Smooth muscle cell (in vitro differentiated cells): ENCODE measurements around the gene TTLL12. TPM values are rescaled to one million over a fixed set of nuclear protein-coding genes. Genes with fewer than 3 reads are reported as not detected.

ENCODE experiments used
- DNase-seq: peaks from one replicate; lab custom pipeline; 2025; ENCODE audit not compliant: unreplicated experiment; lab: John Stamatoyannopoulos, UW
- H2AFZ ChIP-seq: fragments of 200-600 bp; sonication (generic); 2 replicates; pipeline ENCODE4 v1.6.0; 2016; ENCODE audit warnings: antibody characterized with exemption, low read depth, mild to moderate bottlenecking
- H3F3A ChIP-seq: fragments of 200-600 bp; sonication (generic); 2 replicates; pipeline ENCODE4 v1.6.0; 2017; ENCODE audit warnings: antibody characterized with exemption, low read depth
- H3K27ac ChIP-seq: fragments of 200-600 bp; sonication (generic); 2 replicates; pipeline ENCODE4 v1.5.1; 2016; ENCODE audit warnings: low read depth, mild to moderate bottlenecking
- H3K27me3 ChIP-seq: fragments of 200-600 bp; sonication (generic); 2 replicates; pipeline ENCODE4 v1.6.1; 2016; ENCODE audit warnings: low read depth, mild to moderate bottlenecking
- H3K36me3 ChIP-seq: fragments of 200-600 bp; sonication (generic); 2 replicates; pipeline ENCODE4 v1.5.1; 2016; ENCODE audit warnings: low read depth
- H3K4me1 ChIP-seq: fragments of 200-600 bp; sonication (generic); 2 replicates; pipeline ENCODE4 v1.5.1; 2016; ENCODE audit warnings: low read depth
- H3K4me2 ChIP-seq: fragments of 200-600 bp; sonication (generic); 2 replicates; pipeline ENCODE4 v1.6.0; 2016; ENCODE audit warnings: mild to moderate bottlenecking
- H3K4me3 ChIP-seq: fragments of 200-600 bp; sonication (generic); 2 replicates; pipeline ENCODE4 v1.5.1; 2016; ENCODE audit warnings: mild to moderate bottlenecking
- H3K79me2 ChIP-seq: fragments of 200-600 bp; sonication (generic); 2 replicates; pipeline ENCODE4 v1.6.0; 2016; ENCODE audit warnings: low read depth, mild to moderate bottlenecking
- H3K9ac ChIP-seq: fragments of 200-600 bp; sonication (generic); 2 replicates; pipeline ENCODE4 v1.6.0; 2016; ENCODE audit warnings: low read depth
- H3K9me3 ChIP-seq: fragments of 200-600 bp; sonication (generic); replicated peaks from 2 replicates; pipeline ENCODE4 v1.5.1; 2016; ENCODE audit warnings: low read depth
- H4K20me1 ChIP-seq: fragments of 200-600 bp; sonication (generic); 2 replicates; pipeline ENCODE4 v1.6.0; 2016; ENCODE audit warnings: low read depth
- CTCF ChIP-seq: fragments of 200-600 bp; sonication (generic); IDR thresholded peaks from 2 replicates; pipeline ENCODE4 v1.5.1; 2017; ENCODE audit warnings: borderline replicate concordance, mild to moderate bottlenecking, antibody characterized with exemption; ENCODE audit not compliant: insufficient read depth, poor library complexity, severe bottlenecking
- WGBS: methylation state at CpG from one replicate; pipeline ENCODE4 v1.1.7; 2016; ENCODE audit warnings: low lambda C conversion rate; 5-methylcytosine and 5-hydroxymethylcytosine counted together
- polyA plus RNA-seq: library from polyadenylated mRNA; unstranded; fragments of >200 nt; fragmentation: Nextera tagmentation; extraction: Ambion mirVana; gene quantifications from 2 replicates; pipeline ENCODE4 v1.2.1, GENCODE V29; 2016
- total RNA-seq: library from RNA; depleted of rRNA; stranded (reverse); fragments of >200 nt; gene quantifications from 2 replicates; pipeline ENCODE4 v1.2.3, GENCODE V29; 2014

TTLL12 gene
- total and polyA plus RNA-seq, 2 experiments from 2014 or later: 23.5 to 31.6 TPM

GRCh38 chr22:43209523-43209890, 22.6 kb upstream of the TTLL12 start:
- H3F3A ChIP-seq: no peaks in the 10 kb centered on the region
- H4K20me1 ChIP-seq: no peaks in the 10 kb centered on the region
- no peaks in the 10 kb centered on the region for H3K9me3 ChIP-seq
- H3K79me2 ChIP-seq: no peaks in the 10 kb centered on the region
- no peaks in the 10 kb centered on the region for H3K36me3 ChIP-seq
- no peaks in the 10 kb centered on the region for H3K4me1 ChIP-seq
- H2AFZ ChIP-seq: no peak overlapping the region
- 95% methylated on average over 15 of the region's 15 CpGs for WGBS
- no peak for TF ChIP-seq CTCF
- no peak overlapping the region for H3K4me2 ChIP-seq
- no peak overlapping the region for H3K4me3 ChIP-seq
- no peak for DNase-seq
- H3K9ac ChIP-seq: no peak overlapping the region
- H3K27me3 ChIP-seq: no peaks in the 10 kb centered on the region
- H3K27ac ChIP-seq: no peak overlapping the region

GRCh38 chr22:43208703-43209522, 22.0 kb upstream of the TTLL12 start:
- WGBS: 97% methylated on average over 26 of the region's 26 CpGs
- H3K9me3 ChIP-seq: no peaks in the 10 kb centered on the region

GRCh38 chr22:43207849-43208702, 21.1 kb upstream of the TTLL12 start:
- H3K9ac ChIP-seq: no peak overlapping the region
- H3F3A ChIP-seq: no peaks in the 10 kb centered on the region
- no peak overlapping the region for H3K4me3 ChIP-seq
- no peak overlapping the region for H2AFZ ChIP-seq
- H3K27ac ChIP-seq: no peak overlapping the region
- H4K20me1 ChIP-seq: no peaks in the 10 kb centered on the region
- H3K4me2 ChIP-seq: no peak overlapping the region
- no peak for TF ChIP-seq CTCF
- no peak for DNase-seq
- 88% methylated on average over 26 of the region's 26 CpGs for WGBS
- H3K4me1 ChIP-seq: no peaks in the 10 kb centered on the region
- no peaks in the 10 kb centered on the region for H3K79me2 ChIP-seq
- no peaks in the 10 kb centered on the region for H3K27me3 ChIP-seq
- no peaks in the 10 kb centered on the region for H3K9me3 ChIP-seq
- H3K36me3 ChIP-seq: no peaks in the 10 kb centered on the region

More at GRCh38 chr22:43208703-43209522, 22.0 kb upstream of the TTLL12 start:
- Histone ChIP-seq H3K79me2 (no peaks in the 10 kb centered on the region), H2AFZ (no peak overlapping the region), H3K4me1 (no peaks in the 10 kb centered on the region), H3K27me3 (no peaks in the 10 kb centered on the region), H3F3A (no peaks in the 10 kb centered on the region), H3K9ac (no peak overlapping the region), H3K4me2 (no peak overlapping the region), H3K4me3 (no peak overlapping the region), H3K27ac (no peak overlapping the region), H3K36me3 (no peaks in the 10 kb centered on the region), H4K20me1 (no peaks in the 10 kb centered on the region)
- DNase-seq: no peak
- no peak for TF ChIP-seq CTCF
